ENCODE measurements around the gene SSTR3.

SSTR3 gene

DNA sequence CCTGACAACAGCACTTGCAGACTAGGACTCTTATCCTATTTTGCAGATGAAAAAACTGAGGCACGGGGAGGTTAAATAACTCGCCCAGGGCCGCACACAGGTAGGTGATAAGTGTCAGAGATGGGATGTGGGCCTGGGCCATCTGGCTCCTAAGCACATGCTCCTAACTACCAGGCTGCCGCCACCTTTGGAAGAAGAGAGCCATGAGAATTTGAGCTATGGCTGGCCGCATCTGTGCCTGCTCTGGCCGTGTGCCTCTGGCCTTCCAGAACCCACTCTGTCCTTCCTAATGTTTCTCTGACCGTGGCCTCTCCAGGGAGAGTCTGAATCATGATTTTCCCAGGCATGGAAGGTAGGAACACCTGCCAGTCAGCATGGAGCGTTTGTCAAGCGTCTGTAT is 47.2 kb downstream of the SSTR3 start:
- no peak for TF ChIP-seq CTCF (IDR thresholded peaks at IDR 0.05; ENCODE audit: borderline replicate concordance, insufficient read depth, low read depth, low read length)
- no peak overlapping the region for H3K4me3 ChIP-seq (ENCODE audit: low read depth, low read length)

DNA sequence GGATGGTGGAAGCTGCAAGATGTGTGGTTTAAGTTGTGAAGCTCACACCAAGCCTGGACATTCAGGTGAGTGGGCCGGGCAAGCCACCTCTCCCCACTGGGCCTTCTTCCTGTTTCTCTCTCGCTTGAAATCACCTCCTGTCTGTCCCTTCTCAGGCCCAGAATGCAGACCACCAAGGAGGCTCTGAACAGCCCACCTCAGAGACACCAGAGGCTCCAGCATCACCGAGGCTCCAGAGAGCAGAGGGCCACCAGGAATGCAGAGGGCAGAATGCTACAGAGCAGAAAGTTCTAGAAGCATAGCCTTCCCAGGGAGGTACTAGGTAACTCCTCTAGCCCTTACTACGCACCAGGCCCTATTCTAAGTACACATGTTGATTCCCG is 47.8 kb downstream of the SSTR3 start:
- no peak overlapping the region for H3K4me3 ChIP-seq (ENCODE audit: low read depth, low read length)
- TF ChIP-seq CTCF (IDR thresholded peaks at IDR 0.05; ENCODE audit: borderline replicate concordance, insufficient read depth, low read depth, low read length): no peak

- H3K4me3 ChIP-seq (ENCODE audit: low read depth, low read length): no peak overlapping the region
- no peak for TF ChIP-seq CTCF (IDR thresholded peaks at IDR 0.05; ENCODE audit: borderline replicate concordance, insufficient read depth, low read depth, low read length)
These were observed 48.4 kb downstream of the SSTR3 start for GRCh38 chr22:37163575-37164504.

DNA sequence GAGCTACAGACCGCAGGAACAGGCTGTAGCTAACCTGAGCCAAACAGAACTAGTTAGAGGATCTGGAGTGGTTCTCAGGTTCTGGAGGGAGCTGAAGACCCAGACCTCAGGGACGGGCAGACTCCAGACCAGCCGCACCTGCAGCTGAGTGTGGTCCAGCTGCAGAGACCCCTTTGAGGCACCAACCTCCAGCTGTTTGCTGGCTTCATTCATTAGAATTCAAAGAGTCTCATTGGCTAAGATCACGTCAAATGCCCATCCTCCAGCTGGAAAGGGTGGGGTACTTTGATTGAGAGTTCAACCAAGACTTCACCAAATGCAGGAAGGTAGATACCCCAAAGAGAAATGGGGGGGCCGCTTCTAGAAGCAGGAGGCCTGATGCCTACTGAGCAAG is 49.2 kb downstream of the SSTR3 start:
- H3K4me3 ChIP-seq (ENCODE audit: low read depth, low read length): peak overlapping the region; percentile 24
- no peak for TF ChIP-seq CTCF (IDR thresholded peaks at IDR 0.05; ENCODE audit: borderline replicate concordance, insufficient read depth, low read depth, low read length)

DNA sequence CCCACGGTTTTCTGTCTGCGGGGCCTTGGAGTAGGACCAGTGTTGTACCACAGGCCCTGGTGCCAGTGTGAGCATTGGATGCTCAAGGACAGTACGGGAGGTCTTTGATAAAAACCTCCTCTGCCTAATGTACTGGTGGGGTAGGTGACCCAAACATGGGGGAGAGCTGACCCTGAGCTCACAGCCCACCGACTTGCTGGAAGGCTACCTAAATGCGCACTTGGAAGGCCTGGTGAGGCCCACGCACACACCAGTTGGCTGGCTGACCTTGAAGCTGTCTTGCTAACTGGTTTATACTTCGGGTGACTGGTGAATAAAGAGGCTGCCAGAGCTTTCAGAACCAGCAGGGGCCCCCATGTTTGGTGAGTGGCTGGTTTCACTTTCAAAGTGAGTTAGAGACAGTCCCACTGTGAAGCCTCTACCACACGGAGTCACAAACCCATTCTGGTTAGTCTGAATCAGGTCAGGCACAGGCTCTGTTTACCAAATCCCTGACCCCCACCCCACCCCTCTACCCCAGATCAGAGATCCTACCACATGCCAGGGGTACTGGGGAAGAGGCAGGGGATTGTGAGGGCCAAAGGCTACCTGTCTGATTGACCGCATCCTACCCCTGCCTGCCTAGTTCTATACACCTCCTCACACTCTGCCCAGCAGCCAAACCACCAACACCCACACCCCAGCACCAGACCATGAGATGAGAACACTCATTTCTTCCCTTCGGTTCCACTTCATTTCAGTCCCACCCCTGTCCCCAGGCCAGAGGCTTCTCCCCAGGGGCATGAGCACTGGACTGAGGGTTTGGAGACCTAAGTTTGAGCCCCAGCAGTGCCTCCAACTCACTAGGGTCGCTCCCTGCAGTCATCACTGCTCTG is 49.8 kb downstream of the SSTR3 start:
- peak overlapping the region; percentile 26 for H3K4me3 ChIP-seq (ENCODE audit: low read depth, low read length)

DNA sequence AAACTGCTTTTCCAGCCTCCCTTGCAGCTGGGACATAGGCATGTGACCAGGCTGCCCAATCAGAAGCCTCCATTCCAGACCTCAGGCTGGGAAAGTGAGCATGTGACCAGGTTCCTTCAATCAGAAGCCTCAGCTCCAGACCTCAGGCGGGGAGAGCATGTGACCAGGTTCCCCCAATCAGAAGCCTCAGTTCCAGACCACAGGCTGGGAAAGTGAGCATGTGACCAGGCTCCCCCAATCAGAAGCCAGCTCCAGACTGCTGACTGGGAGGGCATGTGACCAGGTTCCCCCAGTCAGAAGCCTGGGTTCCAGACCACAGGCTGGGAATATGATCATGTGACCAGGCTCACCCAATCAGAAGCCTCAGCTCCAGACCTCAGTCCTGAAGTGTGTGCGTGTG is 50.8 kb downstream of the SSTR3 start:
- no peak for TF ChIP-seq CTCF (IDR thresholded peaks at IDR 0.05; ENCODE audit: borderline replicate concordance, insufficient read depth, low read depth, low read length)
- peak overlapping the region; percentile 4 for H3K4me3 ChIP-seq (ENCODE audit: low read depth, low read length)

More for the DNA sequence above, 49.8 kb downstream of the SSTR3 start:
- TF ChIP-seq CTCF (IDR thresholded peaks at IDR 0.05; ENCODE audit: borderline replicate concordance, insufficient read depth, low read depth, low read length): peak; percentile 40; the same call in 1 of the 2 replicates
